ENCODE data around the gene ULK4.

DNA sequence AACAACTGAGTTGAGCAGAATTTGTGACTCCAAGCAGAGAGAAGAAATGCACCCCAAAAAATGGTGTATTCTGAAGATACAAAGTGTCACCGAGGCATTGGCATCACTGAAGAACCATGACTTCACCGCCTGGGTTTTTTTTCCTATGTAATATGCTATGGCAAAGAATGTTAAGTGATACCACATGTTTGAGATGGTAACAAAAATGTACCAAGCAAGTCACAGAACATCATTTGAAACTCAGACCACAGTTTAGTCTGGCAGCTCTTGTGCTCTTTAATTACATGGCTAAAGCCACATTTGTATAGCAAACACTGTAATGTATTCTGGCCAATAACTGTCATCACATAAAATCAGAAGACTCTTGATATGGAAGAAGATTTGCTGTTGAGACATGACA, 323.5 kb downstream of the ULK4 start:
- TF ChIP-seq, protein P1, sequence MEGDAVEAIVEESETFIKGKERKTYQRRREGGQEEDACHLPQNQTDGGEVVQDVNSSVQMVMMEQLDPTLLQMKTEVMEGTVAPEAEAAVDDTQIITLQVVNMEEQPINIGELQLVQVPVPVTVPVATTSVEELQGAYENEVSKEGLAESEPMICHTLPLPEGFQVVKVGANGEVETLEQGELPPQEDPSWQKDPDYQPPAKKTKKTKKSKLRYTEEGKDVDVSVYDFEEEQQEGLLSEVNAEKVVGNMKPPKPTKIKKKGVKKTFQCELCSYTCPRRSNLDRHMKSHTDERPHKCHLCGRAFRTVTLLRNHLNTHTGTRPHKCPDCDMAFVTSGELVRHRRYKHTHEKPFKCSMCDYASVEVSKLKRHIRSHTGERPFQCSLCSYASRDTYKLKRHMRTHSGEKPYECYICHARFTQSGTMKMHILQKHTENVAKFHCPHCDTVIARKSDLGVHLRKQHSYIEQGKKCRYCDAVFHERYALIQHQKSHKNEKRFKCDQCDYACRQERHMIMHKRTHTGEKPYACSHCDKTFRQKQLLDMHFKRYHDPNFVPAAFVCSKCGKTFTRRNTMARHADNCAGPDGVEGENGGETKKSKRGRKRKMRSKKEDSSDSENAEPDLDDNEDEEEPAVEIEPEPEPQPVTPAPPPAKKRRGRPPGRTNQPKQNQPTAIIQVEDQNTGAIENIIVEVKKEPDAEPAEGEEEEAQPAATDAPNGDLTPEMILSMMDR (IDR thresholded peaks at IDR 0.05; ENCODE audit: insufficient read depth, low read length, poor library complexity, severe bottlenecking): no peak
- TF ChIP-seq EZH2phosphoT487 (conservative IDR thresholded peaks at IDR 0.05; ENCODE audit: low read length): no peak

All from SU-DHL-6 (cell line).